Peyer's patch (tissue), 4 donors: ENCODE results near the gene RHBDL1.

Experiments
- POLR2A ChIP-seq, 2 donors: fragments of 450-650 bp; IDR thresholded peaks; one replicate each; pipeline ENCODE4 v1.5.1; 2017; ENCODE audit warnings: antibody characterized with exemption in 2 of 2, mild to moderate bottlenecking in 2 of 2, moderate library complexity in 2 of 2
- TF ChIP-seq, protein P1 (sequence below), 6 experiments: fragments of 450-650 bp in 4 of 6; fragments of 200-600 bp in 2 of 6; sonication (generic) in 1 of 6; IDR thresholded peaks; one replicate each; pipeline ENCODE4 v1.5.1; 2017 to 2019; ENCODE audit warnings: antibody characterized with exemption in 6 of 6, mild to moderate bottlenecking in 3 of 6, moderate library complexity in 1 of 6

DNA sequence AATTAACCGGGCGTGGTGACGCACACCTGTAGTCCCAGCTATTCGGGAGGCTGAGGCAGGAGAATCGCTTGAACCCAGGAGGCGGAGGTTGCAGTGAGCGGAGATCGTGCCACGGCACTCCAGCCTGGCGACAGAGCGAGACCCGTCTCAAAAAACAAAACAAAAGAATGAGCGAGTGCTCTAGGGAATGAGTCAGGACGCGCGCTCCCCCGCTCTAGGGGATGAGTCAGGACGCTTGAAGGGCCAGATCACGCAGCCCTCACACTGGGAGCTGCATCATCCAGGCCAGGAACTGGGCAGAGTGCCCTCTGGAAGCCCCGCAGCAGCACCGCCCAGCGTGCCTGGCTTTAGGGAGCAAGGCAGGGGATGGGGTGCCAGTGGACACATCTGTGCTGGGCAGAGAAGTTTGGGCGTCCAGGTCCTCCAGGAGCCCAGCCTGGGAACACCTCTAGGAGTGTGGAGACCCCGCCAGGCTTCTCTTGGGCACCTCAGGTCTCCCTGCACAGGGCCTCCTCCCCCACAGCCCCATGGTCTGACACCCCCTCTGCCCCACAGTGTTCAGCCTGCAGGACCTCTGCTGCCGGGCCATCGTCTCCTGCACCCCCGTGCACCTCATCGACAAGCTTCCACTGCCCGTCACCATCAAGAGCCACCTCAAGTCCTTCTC, 48.6 kb upstream of the RHBDL1 start:
- no peak for TF ChIP-seq POLR2A (IDR thresholded peaks at IDR 0.05)
- TF ChIP-seq, protein P1, sequence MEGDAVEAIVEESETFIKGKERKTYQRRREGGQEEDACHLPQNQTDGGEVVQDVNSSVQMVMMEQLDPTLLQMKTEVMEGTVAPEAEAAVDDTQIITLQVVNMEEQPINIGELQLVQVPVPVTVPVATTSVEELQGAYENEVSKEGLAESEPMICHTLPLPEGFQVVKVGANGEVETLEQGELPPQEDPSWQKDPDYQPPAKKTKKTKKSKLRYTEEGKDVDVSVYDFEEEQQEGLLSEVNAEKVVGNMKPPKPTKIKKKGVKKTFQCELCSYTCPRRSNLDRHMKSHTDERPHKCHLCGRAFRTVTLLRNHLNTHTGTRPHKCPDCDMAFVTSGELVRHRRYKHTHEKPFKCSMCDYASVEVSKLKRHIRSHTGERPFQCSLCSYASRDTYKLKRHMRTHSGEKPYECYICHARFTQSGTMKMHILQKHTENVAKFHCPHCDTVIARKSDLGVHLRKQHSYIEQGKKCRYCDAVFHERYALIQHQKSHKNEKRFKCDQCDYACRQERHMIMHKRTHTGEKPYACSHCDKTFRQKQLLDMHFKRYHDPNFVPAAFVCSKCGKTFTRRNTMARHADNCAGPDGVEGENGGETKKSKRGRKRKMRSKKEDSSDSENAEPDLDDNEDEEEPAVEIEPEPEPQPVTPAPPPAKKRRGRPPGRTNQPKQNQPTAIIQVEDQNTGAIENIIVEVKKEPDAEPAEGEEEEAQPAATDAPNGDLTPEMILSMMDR (IDR thresholded peaks at IDR 0.05): no peak
